Prostate gland (tissue), 2 donors: ENCODE data around the gene TCF20. TPM values are rescaled to one million over a fixed set of nuclear protein-coding genes. Genes with fewer than 3 reads are reported as not detected.

Experiments used
- DNase-seq: peaks from one replicate; pipeline ENCODE4 v3.0.0-alpha.2; 2019; ENCODE audit warnings: low spot score
- H3K27ac ChIP-seq, 2 donors: fragments of 200-600 bp; sonication (generic); 2 replicates each; pipeline ENCODE4 v1.5.1; 2017 to 2019
- H3K27me3 ChIP-seq: fragments of 200-600 bp; sonication (generic); replicated peaks from 2 replicates; pipeline ENCODE4 v1.5.1; 2019; ENCODE audit not compliant: insufficient read depth
- H3K36me3 ChIP-seq, 2 donors: fragments of 200-600 bp; sonication (generic); 1 replicate in 1 of 2; 2 replicates in 1 of 2; pipeline versions ENCODE4 v1.5.1 to v1.8.1; 2017 to 2019
- H3K4me1 ChIP-seq: fragments of 200-600 bp; sonication (generic); replicated peaks from 2 replicates; pipeline ENCODE4 v1.5.1; 2019
- H3K4me3 ChIP-seq, 2 donors: fragments of 200-600 bp; sonication (generic); 2 replicates each; pipeline ENCODE4 v1.5.1; 2017 to 2019
- H3K9me3 ChIP-seq: fragments of 200-600 bp; sonication (generic); 2 replicates; pipeline ENCODE4 v1.5.1; 2017
- POLR2A ChIP-seq: fragments of 450-650 bp; IDR thresholded peaks from one replicate; pipeline ENCODE4 v1.6.1; 2016; ENCODE audit warnings: antibody characterized with exemption, mild to moderate bottlenecking
- POLR2AphosphoS5 ChIP-seq: sonication (generic); formaldehyde crosslinking; IDR thresholded peaks from one replicate; pipeline ENCODE4 v1.6.1; 2017; ENCODE audit warnings: antibody characterized with exemption
- WGBS: methylation state at CpG from one replicate; pipeline ENCODE4 v1.1.5; 2018; 5-methylcytosine and 5-hydroxymethylcytosine counted together
- intact Hi-C: fragments of 100-400 bp; cut with DNase I; formaldehyde crosslinking; loops from one replicate; pipeline ENCODE4 v1.14.2; 2022
- total RNA-seq, 2 donors: library from RNA; depleted of rRNA; stranded (reverse); fragments of >200 nt; gene quantifications; one replicate each; pipeline ENCODE4 v1.1.0, GENCODE V29; 2016
- TF ChIP-seq, protein P1 (sequence below), 4 experiments: fragments of 200-600 bp in 2 of 4; fragments of 450-650 bp in 2 of 4; sonication (generic) in 2 of 4; IDR thresholded peaks; 1 replicate in 3 of 4; 2 replicates in 1 of 4; pipeline ENCODE4 v1.5.1; 2016 to 2019; ENCODE audit warnings: antibody characterized with exemption in 4 of 4, mild to moderate bottlenecking in 2 of 4, moderate library complexity in 2 of 4

TCF20 gene
- total RNA-seq, 2 donors from 2014 or later, result 43.9 to 47.3 TPM

GRCh38 chr22:42247596-42247995 lies 22.9 kb downstream of the TCF20 start:
- Histone ChIP-seq H3K36me3 (no peaks in the 10 kb centered on the region), H3K27ac (no peak overlapping the region), H3K9me3 (no peaks in the 10 kb centered on the region), H3K4me3 (no peak overlapping the region), H3K4me1 (no peaks in the 10 kb centered on the region), H3K27me3 (no peaks in the 10 kb centered on the region)
- intact Hi-C loops, result no loop called here
- WGBS, result 64% methylated on average over 3 of the region's 3 CpGs
- TF ChIP-seq POLR2AphosphoS5 (no peak), POLR2A (no peak)
- TF ChIP-seq, protein P1, sequence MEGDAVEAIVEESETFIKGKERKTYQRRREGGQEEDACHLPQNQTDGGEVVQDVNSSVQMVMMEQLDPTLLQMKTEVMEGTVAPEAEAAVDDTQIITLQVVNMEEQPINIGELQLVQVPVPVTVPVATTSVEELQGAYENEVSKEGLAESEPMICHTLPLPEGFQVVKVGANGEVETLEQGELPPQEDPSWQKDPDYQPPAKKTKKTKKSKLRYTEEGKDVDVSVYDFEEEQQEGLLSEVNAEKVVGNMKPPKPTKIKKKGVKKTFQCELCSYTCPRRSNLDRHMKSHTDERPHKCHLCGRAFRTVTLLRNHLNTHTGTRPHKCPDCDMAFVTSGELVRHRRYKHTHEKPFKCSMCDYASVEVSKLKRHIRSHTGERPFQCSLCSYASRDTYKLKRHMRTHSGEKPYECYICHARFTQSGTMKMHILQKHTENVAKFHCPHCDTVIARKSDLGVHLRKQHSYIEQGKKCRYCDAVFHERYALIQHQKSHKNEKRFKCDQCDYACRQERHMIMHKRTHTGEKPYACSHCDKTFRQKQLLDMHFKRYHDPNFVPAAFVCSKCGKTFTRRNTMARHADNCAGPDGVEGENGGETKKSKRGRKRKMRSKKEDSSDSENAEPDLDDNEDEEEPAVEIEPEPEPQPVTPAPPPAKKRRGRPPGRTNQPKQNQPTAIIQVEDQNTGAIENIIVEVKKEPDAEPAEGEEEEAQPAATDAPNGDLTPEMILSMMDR (IDR thresholded peaks at IDR 0.05), result no peak
- DNase-seq, result no peak

- no peaks in the 10 kb centered on the region for H3K27me3 ChIP-seq
- intact Hi-C loops, result no loop called here
- no peak for DNase-seq
- no peaks in the 10 kb centered on the region for H3K4me1 ChIP-seq
- no peak overlapping the region for H3K4me3 ChIP-seq
- H3K36me3 ChIP-seq, result no peaks in the 10 kb centered on the region
- no peaks in the 10 kb centered on the region for H3K9me3 ChIP-seq
- no peak overlapping the region for H3K27ac ChIP-seq
- TF ChIP-seq, protein P1 (IDR thresholded peaks at IDR 0.05), result no peak
- TF ChIP-seq POLR2AphosphoS5 (no peak), POLR2A (no peak)
Measured at GRCh38 chr22:42243802-42244060, 26.7 kb downstream of the TCF20 start.

DNA sequence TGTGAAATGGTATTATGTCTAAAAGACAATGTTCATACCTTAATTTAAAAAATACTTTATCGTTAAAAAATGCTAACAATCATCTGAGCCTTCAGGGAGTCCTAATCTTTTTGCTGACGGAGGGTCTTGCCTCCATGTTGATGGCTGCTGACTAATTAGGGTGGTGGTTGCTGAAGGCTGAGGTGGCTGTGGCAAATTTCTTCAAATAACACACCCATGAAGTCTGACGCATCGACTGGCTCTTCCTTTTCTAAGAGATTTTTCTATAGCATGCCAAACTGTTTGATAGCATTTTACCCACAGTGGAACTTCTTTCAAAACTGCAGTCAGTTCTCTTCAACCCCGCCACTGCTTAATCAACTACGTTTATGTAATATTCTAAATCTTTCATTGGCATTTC lies 33.6 kb downstream of the TCF20 start:
- no peak overlapping the region for H3K4me3 ChIP-seq
- H3K4me1 ChIP-seq, result no peaks in the 10 kb centered on the region
- H3K9me3 ChIP-seq, result no peaks in the 10 kb centered on the region
- DNase-seq, result no peak
- H3K27ac ChIP-seq, result no peak overlapping the region
- WGBS, result 97% methylated on average over 6 of the region's 6 CpGs
- intact Hi-C loops, result no loop called here
- no peaks in the 10 kb centered on the region for H3K36me3 ChIP-seq
- no peak for TF ChIP-seq POLR2AphosphoS5
- TF ChIP-seq, protein P1 (IDR thresholded peaks at IDR 0.05), result no peak
- no peak for TF ChIP-seq POLR2A
- no peaks in the 10 kb centered on the region for H3K27me3 ChIP-seq

- no peak for DNase-seq
- TF ChIP-seq, protein P1 (IDR thresholded peaks at IDR 0.05), result no peak
- no peak for TF ChIP-seq POLR2AphosphoS5
- TF ChIP-seq POLR2A, result no peak
- Histone ChIP-seq H3K27ac (no peak overlapping the region), H3K36me3 (no peaks in the 10 kb centered on the region), H3K9me3 (no peaks in the 10 kb centered on the region), H3K4me3 (no peak overlapping the region), H3K27me3 (no peaks in the 10 kb centered on the region), H3K4me1 (no peaks in the 10 kb centered on the region)
- intact Hi-C loops, result no loop called here
- WGBS, result 95% methylated on average over 4 of the region's 4 CpGs
Measured at GRCh38 chr22:42236268-42236667, 34.2 kb downstream of the TCF20 start.

DNA sequence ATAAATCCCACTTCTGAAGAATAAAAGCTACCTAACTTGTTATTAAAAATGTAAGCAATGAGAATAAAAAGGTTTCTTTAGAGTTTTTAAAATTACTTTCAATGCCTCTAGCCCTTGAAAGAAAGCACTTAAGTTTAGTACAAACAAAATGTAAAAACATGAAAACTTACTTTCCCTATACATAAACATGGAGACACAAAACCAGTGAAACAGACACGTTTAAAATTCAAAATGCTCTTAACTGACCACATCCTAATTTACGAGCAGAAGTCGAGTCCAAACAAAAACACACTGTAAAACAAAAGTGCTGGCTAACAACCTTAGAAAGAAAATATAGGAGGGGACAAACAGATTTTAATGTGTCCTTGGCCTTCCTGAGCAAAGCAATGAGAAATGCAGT lies 36.6 kb downstream of the TCF20 start:
- no peak for TF ChIP-seq POLR2AphosphoS5
- TF ChIP-seq, protein P1 (IDR thresholded peaks at IDR 0.05), result no peak
- TF ChIP-seq POLR2A, result no peak
- H3K4me1 ChIP-seq, result no peaks in the 10 kb centered on the region
- H3K9me3 ChIP-seq, result no peaks in the 10 kb centered on the region
- H3K36me3 ChIP-seq, result no peaks in the 10 kb centered on the region
- H3K27me3 ChIP-seq, result no peaks in the 10 kb centered on the region
- intact Hi-C loops, result no loop called here
- 29% methylated on average over 3 of the region's 3 CpGs for WGBS
- H3K4me3 ChIP-seq, result no peak overlapping the region
- H3K27ac ChIP-seq, result no peak overlapping the region
- no peak for DNase-seq
